IPS DF 6.9 (cell line): Measurements from ENCODE around the gene CDC25C.
"Not testable (repeated sequence)": the region's sequence is repeated elsewhere in the genome, so short reads cannot be mapped to it uniquely, and the experiment has no call there.

Source experiments
- DNase-seq: peaks from one replicate; pipeline ENCODE4 v3.0.0-alpha.2; 2013; ENCODE audit warnings: low read depth, low spot score
- H3K27ac ChIP-seq: one replicate; pipeline ENCODE4 v1.5.1; 2013; ENCODE audit warnings: low read length, control low read depth
- H3K27me3 ChIP-seq: 2 replicates; pipeline ENCODE4 v1.6.1; 2013; ENCODE audit warnings: mild to moderate bottlenecking, low read length; ENCODE audit not compliant: control insufficient read depth, insufficient read depth
- H3K36me3 ChIP-seq: 2 replicates; pipeline ENCODE4 v1.6.1; 2013; ENCODE audit warnings: low read length; ENCODE audit not compliant: control insufficient read depth, insufficient read depth
- H3K4me1 ChIP-seq: 2 replicates; pipeline ENCODE4 v1.6.1; 2013; ENCODE audit warnings: low read length; ENCODE audit not compliant: control insufficient read depth, insufficient read depth
- H3K4me3 ChIP-seq: 2 replicates; pipeline ENCODE4 v1.5.1; 2013; ENCODE audit warnings: mild to moderate bottlenecking, low read length
- H3K9me3 ChIP-seq: 2 replicates; pipeline ENCODE4 v1.6.1; 2013; ENCODE audit warnings: low read length, inconsistent platforms; ENCODE audit not compliant: control insufficient read depth, insufficient read depth
- WGBS: extraction: QIAGEN DNeasy Blood & Tissue Kit; methylation state at CpG from one replicate; pipeline ENCODE4 v1.1.7; 2013; ENCODE audit warnings: mixed read lengths, missing lambda C conversion rate; ENCODE audit not compliant: insufficient read length, insufficient coverage; 5-methylcytosine and 5-hydroxymethylcytosine counted together

The CDC25C gene

DNA sequence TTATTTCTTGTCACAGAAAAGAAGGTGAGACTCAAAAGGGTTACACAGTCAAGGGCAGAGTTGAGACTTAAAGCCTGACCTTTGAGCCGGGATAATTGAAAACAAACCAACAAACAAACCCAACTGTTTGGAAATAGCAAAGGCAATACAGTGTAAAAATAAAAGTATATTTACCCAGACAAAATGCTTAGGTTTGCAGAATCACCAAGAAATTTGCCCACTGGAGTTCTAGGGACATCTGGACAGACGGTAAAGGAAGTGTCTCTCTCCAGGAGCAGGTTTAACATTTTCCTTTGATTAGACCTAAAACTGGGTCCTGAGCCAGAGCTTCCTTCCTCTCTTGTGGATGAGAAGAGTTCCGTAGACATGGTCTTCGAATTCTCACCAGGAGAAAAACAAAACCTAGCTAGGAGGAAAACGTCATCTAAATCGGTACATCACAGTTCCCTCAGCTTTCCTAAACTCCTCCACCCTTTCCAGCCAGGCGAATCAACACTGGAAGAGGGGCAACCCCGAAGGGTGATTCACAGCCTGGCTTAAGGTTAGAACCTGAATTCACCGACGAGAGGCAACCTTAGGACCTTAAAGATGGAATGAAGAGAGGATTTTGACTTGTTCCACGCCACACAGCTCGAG, 673 bp downstream of the CDC25C start:
- no peaks in the 10 kb centered on the region for H3K27me3 ChIP-seq
- no peak overlapping the region for H3K27ac ChIP-seq
- DNase-seq: no peak
- no peaks in the 10 kb centered on the region for H3K4me1 ChIP-seq
- no peaks in the 10 kb centered on the region for H3K36me3 ChIP-seq
- H3K4me3 ChIP-seq: peak overlapping the region; percentile 87
- WGBS: no CpG with 5 or more reads among the region's 12 CpGs
- H3K9me3 ChIP-seq: no peaks in the 10 kb centered on the region

- not testable (repeated sequence) for H3K27me3 ChIP-seq, H3K4me3 ChIP-seq, H3K4me1 ChIP-seq, H3K27ac ChIP-seq, H3K36me3 ChIP-seq, H3K9me3 ChIP-seq, DNase-seq
- WGBS: no CpG with 5 or more reads among the region's 4 CpGs
Observed at GRCh38 chr5:138318211-138318610, 13.4 kb downstream of the CDC25C start.

GRCh38 chr5:138316355-138316754, 15.2 kb downstream of the CDC25C start:
- Histone ChIP-seq H3K4me3 (no peak overlapping the region), H3K27me3 (no peaks in the 10 kb centered on the region), H3K9me3 (no peaks in the 10 kb centered on the region), H3K4me1 (no peaks in the 10 kb centered on the region; the same call in 1 of the 2 replicates), H3K27ac (no peak overlapping the region), H3K36me3 (peaks cover 9% of the 10 kb centered on the region; the same call in 1 of the 2 replicates)
- DNase-seq: no peak
- no CpG with 5 or more reads among the region's 3 CpGs for WGBS

DNA sequence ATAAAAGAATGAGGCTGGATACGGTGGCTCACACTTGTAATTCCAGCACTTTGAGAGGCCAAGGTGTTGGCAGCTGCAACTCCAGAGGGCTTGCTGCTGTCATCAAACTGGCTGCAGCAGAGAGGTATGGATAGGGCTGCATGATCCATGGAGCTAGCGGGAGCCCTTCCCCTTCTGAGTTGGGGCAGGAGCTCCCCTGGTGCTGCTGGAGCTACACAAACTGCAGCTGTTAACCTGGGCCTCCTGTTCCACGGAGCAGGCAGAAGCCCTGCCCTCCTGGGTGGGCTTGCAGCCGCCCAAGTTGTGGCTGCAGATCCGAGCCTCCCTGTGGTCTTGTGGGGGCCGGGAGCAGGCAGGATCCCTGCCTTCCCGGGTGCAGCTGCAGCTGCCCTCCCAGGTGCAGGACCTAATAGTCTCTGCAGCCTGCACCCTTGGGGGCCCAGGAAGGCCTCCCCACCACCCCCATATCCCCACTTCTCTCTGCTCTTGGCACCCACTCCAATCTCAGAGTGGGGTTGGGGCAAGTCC, 15.8 kb downstream of the CDC25C start:
- no peaks in the 10 kb centered on the region for H3K9me3 ChIP-seq
- no CpG with 5 or more reads among the region's 7 CpGs for WGBS

GRCh38 chr5:138305797-138306196, 25.8 kb downstream of the CDC25C start:
- Histone ChIP-seq H3K4me3 (no peak overlapping the region), H3K27me3 (no peaks in the 10 kb centered on the region), H3K9me3 (no peaks in the 10 kb centered on the region), H3K4me1 (no peaks in the 10 kb centered on the region), H3K27ac (no peak overlapping the region), H3K36me3 (no peaks in the 10 kb centered on the region)
- DNase-seq: no peak
- WGBS: no CpG with 5 or more reads among the region's 1 CpG

More for the DNA sequence above, 15.8 kb downstream of the CDC25C start:
- Histone ChIP-seq H3K27ac (no peak overlapping the region), H3K36me3 (peaks cover 9% of the 10 kb centered on the region; the same call in 1 of the 2 replicates), H3K4me1 (no peaks in the 10 kb centered on the region; the same call in 1 of the 2 replicates), H3K27me3 (no peaks in the 10 kb centered on the region), H3K4me3 (no peak overlapping the region)
- no peak for DNase-seq

DNA sequence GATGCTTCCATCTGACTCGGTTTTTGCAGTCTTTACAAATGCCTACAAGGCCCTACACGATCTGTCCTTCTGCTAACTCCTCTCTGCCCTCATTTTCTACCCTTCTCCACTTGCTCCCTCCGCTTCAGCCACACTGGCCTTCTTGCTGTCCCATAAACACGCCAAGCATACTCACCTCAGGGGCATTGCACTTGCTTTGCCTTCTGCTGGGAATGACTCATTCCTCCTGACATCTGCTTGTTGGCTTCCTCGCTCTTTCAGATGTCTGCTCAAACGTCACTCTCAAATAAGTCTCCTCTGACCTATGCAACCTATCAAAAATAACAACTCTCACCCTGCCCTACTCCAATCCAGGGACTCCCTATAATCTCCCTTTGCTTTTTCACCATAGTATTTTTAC, 28.2 kb downstream of the CDC25C start:
- Histone ChIP-seq H3K36me3 (no peaks in the 10 kb centered on the region), H3K4me1 (no peaks in the 10 kb centered on the region), H3K9me3 (no peaks in the 10 kb centered on the region), H3K27ac (no peak overlapping the region), H3K4me3 (no peak overlapping the region), H3K27me3 (no peaks in the 10 kb centered on the region)
- DNase-seq: no peak
- no CpG with 5 or more reads among the region's 6 CpGs for WGBS

DNA sequence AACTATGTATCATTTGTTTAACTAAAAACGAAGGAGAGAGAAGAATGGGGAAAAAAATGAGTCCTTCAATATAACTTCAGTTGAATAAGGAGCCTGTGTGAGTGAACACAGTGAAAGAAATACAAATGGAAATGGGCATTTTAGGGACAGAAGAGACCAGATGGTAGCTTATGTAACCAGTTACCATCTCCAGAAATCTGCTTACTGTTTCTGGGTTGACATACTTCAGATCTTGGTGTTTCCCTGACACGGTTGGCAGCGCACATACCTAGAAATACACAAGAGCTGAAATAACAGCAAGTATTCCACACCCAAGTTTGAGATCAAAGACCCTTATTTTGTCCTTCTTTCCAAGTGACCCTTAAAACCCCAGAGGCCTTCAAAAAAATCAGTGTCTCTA, 42.3 kb downstream of the CDC25C start:
- Histone ChIP-seq H3K27me3 (no peaks in the 10 kb centered on the region), H3K9me3 (no peaks in the 10 kb centered on the region), H3K27ac (no peak overlapping the region), H3K4me1 (no peaks in the 10 kb centered on the region), H3K36me3 (peaks cover 6% of the 10 kb centered on the region; the same call in 1 of the 2 replicates), H3K4me3 (no peak overlapping the region)
- WGBS: no CpG with 5 or more reads among the region's 3 CpGs
- DNase-seq: no peak

GRCh38 chr5:138287246-138287645, 44.4 kb downstream of the CDC25C start:
- no peaks in the 10 kb centered on the region for H3K4me1 ChIP-seq
- no peak overlapping the region for H3K27ac ChIP-seq
- peaks cover 6% of the 10 kb centered on the region; the same call in 1 of the 2 replicates for H3K36me3 ChIP-seq
- H3K4me3 ChIP-seq: no peak overlapping the region
- H3K9me3 ChIP-seq: no peaks in the 10 kb centered on the region
- no CpG with 5 or more reads among the region's 1 CpG for WGBS
- no peak for DNase-seq
- no peaks in the 10 kb centered on the region for H3K27me3 ChIP-seq

DNA sequence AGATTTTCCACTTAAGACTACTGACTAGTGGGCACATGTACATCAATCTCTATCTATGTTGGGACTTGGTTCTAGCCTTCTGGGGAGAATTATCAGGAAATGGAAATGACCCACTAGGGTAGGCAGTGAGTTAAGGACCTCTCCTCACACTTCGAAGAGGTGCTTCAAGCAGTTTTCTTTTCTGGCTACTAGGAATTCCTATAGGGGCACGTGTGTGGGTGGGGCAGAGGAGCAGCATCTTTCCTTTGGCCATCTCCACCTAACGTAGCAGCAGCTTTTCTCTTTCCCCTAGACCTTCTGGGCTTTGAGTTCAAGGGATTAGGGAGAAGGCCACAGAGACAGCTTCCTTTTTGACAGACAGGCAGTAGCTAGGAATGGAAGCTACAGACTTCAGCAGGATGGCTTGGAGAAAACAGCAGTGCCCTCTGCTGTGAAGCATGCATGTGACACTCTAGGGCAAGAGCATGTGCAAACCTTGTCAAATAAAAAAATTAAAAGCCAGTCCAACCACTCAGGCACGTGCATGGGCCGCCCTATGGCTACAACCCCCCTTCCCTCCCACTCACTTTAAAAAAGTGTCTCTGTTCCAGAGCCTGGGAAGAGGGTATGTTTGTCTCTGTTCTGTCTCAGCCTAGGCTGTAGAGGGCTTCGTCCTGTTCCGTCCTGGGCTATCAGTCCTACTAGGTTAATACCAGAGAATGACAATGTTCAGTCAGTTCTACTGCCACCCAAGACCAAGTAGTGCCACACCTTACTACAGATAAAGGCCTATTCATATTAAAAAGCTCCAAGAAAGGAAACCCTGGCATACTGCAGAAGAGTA, 48.5 kb downstream of the CDC25C start:
- DNase-seq: peak; percentile 31
- Histone ChIP-seq H3K4me1 (no peaks in the 10 kb centered on the region), H3K9me3 (no peaks in the 10 kb centered on the region), H3K4me3 (no peak overlapping the region), H3K27ac (no peak overlapping the region), H3K27me3 (no peaks in the 10 kb centered on the region), H3K36me3 (peaks cover 4% of the 10 kb centered on the region; the same call in 1 of the 2 replicates)
- WGBS: no CpG with 5 or more reads among the region's 7 CpGs

DNA sequence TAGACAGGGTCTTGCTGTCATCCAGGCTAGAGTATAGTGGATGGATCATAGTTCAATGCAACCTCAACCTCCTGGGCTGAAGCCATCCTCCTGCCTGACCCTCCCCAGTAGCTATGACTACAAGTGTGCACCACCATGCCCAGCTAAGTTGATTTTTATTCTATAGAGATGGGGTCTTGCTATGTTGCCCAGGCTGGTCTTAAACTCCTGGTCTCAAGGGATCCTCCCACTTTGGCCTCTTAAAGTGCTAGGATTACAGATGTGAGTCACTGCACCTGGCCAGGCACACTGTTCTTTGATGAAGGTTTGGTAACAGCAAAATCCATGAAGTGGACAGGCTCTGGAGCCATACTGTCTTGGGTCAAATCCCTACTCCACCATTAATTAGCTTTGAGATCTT, 50.7 kb downstream of the CDC25C start:
- peaks cover 2% of the 10 kb centered on the region; the same call in 1 of the 2 replicates for H3K36me3 ChIP-seq
- H3K9me3 ChIP-seq: no peaks in the 10 kb centered on the region
- H3K27me3 ChIP-seq: no peaks in the 10 kb centered on the region
- no peaks in the 10 kb centered on the region for H3K4me1 ChIP-seq
- H3K27ac ChIP-seq: no peak overlapping the region
- no peak for DNase-seq
- no peak overlapping the region for H3K4me3 ChIP-seq
